HEK293 (cell line): ENCODE results near the gene MALRD1.

Experiments
- CTCF ChIA-PET: fragments of 350-600 bp; formaldehyde crosslinking; extraction: SDS; loops from one replicate; lab custom pipeline; 2021; ENCODE audit warnings: antibody characterized with exemption; lab: Yijun Ruan, JAX
- POLR2A ChIA-PET: fragments of 300-600 bp; formaldehyde crosslinking; extraction: SDS; loops from one replicate; lab custom pipeline; 2020; ENCODE audit warnings: antibody characterized with exemption, inconsistent platforms; lab: Yijun Ruan, JAX
- H3K27ac ChIP-seq: fragments of 200-500 bp; sonication (Bioruptor generic); 2 replicates; pipeline ENCODE4 v1.5.1; 2014; ENCODE audit warnings: low read depth, low read length, control low read depth, inconsistent platforms; ENCODE audit errors: extremely low read depth
- H3K36me3 ChIP-seq, 2 experiments: fragments of 200-500 bp in 1 of 2; sonication (Bioruptor generic) in 1 of 2; 1 replicate in 1 of 2; 2 replicates in 1 of 2; pipeline ENCODE4 v1.5.1; 2014 to 2017; ENCODE audit warnings: inconsistent platforms in 2 of 2, low read length in 2 of 2; ENCODE audit not compliant: control insufficient read depth in 2 of 2, insufficient read depth in 1 of 2
- H3K4me1 ChIP-seq: fragments of 200-500 bp; sonication (Bioruptor generic); 2 replicates; pipeline ENCODE4 v1.5.1; 2014; ENCODE audit warnings: mild to moderate bottlenecking, low read length, inconsistent platforms; ENCODE audit not compliant: control insufficient read depth, insufficient read depth
- H3K4me3 ChIP-seq: 2 replicates; pipeline ENCODE4 v1.5.1; 2011; ENCODE audit warnings: low read depth, mild to moderate bottlenecking, control low read depth, low read length, moderate library complexity
- H3K9me3 ChIP-seq: fragments of 200-500 bp; sonication (Bioruptor generic); 2 replicates; pipeline ENCODE4 v1.5.1; 2014; ENCODE audit warnings: low read depth, low read length, inconsistent platforms; ENCODE audit not compliant: control insufficient read depth, insufficient read depth
- KLF8 ChIP-seq: fragments of 450-650 bp; formaldehyde crosslinking; IDR thresholded peaks from 2 replicates; pipeline ENCODE4 v1.5.1; 2016; ENCODE audit warnings: missing biosample characterization, missing genetic modification characterization
- OSR2 ChIP-seq: fragments of 450-650 bp; formaldehyde crosslinking; IDR thresholded peaks from 2 replicates; pipeline ENCODE4 v1.5.1; 2016; ENCODE audit warnings: missing biosample characterization, missing genetic modification characterization
- SCRT2 ChIP-seq: fragments of 450-650 bp; formaldehyde crosslinking; IDR thresholded peaks from 2 replicates; pipeline ENCODE4 v1.5.1; 2016; ENCODE audit warnings: missing biosample characterization, missing genetic modification characterization
- SP3 ChIP-seq: fragments of 450-650 bp; formaldehyde crosslinking; IDR thresholded peaks from 2 replicates; pipeline ENCODE4 v1.5.1; 2016; ENCODE audit warnings: missing biosample characterization, missing genetic modification characterization
- ZNF221 ChIP-seq: fragments of 450-650 bp; formaldehyde crosslinking; IDR thresholded peaks from 2 replicates; pipeline ENCODE4 v1.5.1; 2017; ENCODE audit warnings: missing biosample characterization, missing genetic modification characterization, borderline replicate concordance
- ZNF423 ChIP-seq: fragments of 450-650 bp; formaldehyde crosslinking; IDR thresholded peaks from 2 replicates; pipeline ENCODE4 v1.5.1; 2016; ENCODE audit warnings: missing biosample characterization, missing genetic modification characterization
- ZNF473 ChIP-seq: fragments of 450-650 bp; formaldehyde crosslinking; IDR thresholded peaks from 2 replicates; pipeline ENCODE4 v1.5.1; 2017; ENCODE audit warnings: missing biosample characterization, missing genetic modification characterization
- ZNF510 ChIP-seq: fragments of 450-650 bp; formaldehyde crosslinking; IDR thresholded peaks from 2 replicates; pipeline ENCODE4 v1.5.1; 2018; ENCODE audit warnings: mild to moderate bottlenecking, missing genetic modification characterization, missing biosample characterization; ENCODE audit not compliant: insufficient replicate concordance
- ZNF548 ChIP-seq: fragments of 450-650 bp; formaldehyde crosslinking; IDR thresholded peaks from 2 replicates; pipeline ENCODE4 v1.5.1; 2016; ENCODE audit warnings: missing biosample characterization, missing genetic modification characterization
- ZNF621 ChIP-seq: fragments of 450-650 bp; formaldehyde crosslinking; IDR thresholded peaks from 2 replicates; pipeline ENCODE4 v1.5.1; 2017; ENCODE audit warnings: missing biosample characterization, missing genetic modification characterization
- ZNF623 ChIP-seq: fragments of 450-650 bp; formaldehyde crosslinking; IDR thresholded peaks from 2 replicates; pipeline ENCODE4 v1.5.1; 2016; ENCODE audit warnings: missing biosample characterization, missing genetic modification characterization
- ZNF626 ChIP-seq: fragments of 450-650 bp; sonication (Bioruptor Pico); formaldehyde crosslinking; IDR thresholded peaks from 2 replicates; pipeline ENCODE4 v1.5.1; 2018; ENCODE audit warnings: missing biosample characterization, missing genetic modification characterization, inconsistent platforms
- ZNF785 ChIP-seq: fragments of 450-650 bp; formaldehyde crosslinking; IDR thresholded peaks from 2 replicates; pipeline ENCODE4 v1.5.1; 2016; ENCODE audit warnings: missing biosample characterization, missing genetic modification characterization
- TF ChIP-seq, protein P1 (sequence below): fragments of 450-650 bp; formaldehyde crosslinking; IDR thresholded peaks from 2 replicates; pipeline ENCODE4 v1.5.1; 2017; ENCODE audit warnings: missing biosample characterization, mild to moderate bottlenecking, missing genetic modification characterization, moderate library complexity
- TF ChIP-seq, protein P2 (sequence below): fragments of 450-650 bp; formaldehyde crosslinking; IDR thresholded peaks from 2 replicates; pipeline ENCODE4 v1.5.1; 2016; ENCODE audit warnings: missing biosample characterization, missing genetic modification characterization, borderline replicate concordance
- TF ChIP-seq, protein P3 (sequence below): fragments of 450-650 bp; formaldehyde crosslinking; IDR thresholded peaks from 2 replicates; pipeline ENCODE4 v1.5.1; 2016; ENCODE audit warnings: missing biosample characterization, missing genetic modification characterization
- TF ChIP-seq, protein P4 (sequence below): fragments of 450-650 bp; formaldehyde crosslinking; IDR thresholded peaks from 2 replicates; pipeline ENCODE4 v1.5.1; 2016; ENCODE audit warnings: missing biosample characterization, missing genetic modification characterization
- TF ChIP-seq, protein P5 (sequence below): fragments of 450-650 bp; formaldehyde crosslinking; IDR thresholded peaks from 2 replicates; pipeline ENCODE4 v1.5.1; 2016; ENCODE audit warnings: missing biosample characterization, missing genetic modification characterization
- TF ChIP-seq, protein P6 (sequence below): fragments of 450-650 bp; formaldehyde crosslinking; IDR thresholded peaks from 2 replicates; pipeline ENCODE4 v1.5.1; 2016; ENCODE audit warnings: missing biosample characterization, missing genetic modification characterization

MALRD1 gene

DNA sequence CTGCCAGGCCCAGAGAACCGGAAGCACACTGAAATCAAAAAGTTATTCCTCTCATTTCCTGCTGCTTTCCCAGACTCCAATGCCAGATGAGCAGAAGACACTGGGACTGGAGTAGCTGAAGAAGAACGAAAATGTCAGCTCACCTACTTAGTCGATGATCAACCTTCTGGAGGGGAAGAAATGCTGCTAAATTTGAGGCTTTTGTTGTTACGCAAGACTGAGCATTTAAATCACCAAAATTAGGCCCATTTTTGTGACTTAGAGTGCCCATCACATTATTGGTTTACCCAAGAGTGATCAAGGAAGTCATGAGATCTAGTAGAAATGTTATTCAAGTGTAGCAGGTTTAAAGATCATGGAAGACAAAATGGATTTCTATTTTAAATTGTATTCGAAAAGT lies 585.6 kb downstream of the MALRD1 start:
- Histone ChIP-seq H3K9me3 (no peaks in the 10 kb centered on the region), H3K4me3 (no peak overlapping the region), H3K36me3 (no peaks in the 10 kb centered on the region)
- POLR2A ChIA-PET: no interaction called here
- CTCF ChIA-PET: no interaction called here
- no peak for TF ChIP-seq ZNF626 (tag by site-specific recombination)
- TF ChIP-seq ZNF785 (tag by site-specific recombination): no peak
- TF ChIP-seq ZNF473 (tag by site-specific recombination): no peak
- TF ChIP-seq, protein P1, sequence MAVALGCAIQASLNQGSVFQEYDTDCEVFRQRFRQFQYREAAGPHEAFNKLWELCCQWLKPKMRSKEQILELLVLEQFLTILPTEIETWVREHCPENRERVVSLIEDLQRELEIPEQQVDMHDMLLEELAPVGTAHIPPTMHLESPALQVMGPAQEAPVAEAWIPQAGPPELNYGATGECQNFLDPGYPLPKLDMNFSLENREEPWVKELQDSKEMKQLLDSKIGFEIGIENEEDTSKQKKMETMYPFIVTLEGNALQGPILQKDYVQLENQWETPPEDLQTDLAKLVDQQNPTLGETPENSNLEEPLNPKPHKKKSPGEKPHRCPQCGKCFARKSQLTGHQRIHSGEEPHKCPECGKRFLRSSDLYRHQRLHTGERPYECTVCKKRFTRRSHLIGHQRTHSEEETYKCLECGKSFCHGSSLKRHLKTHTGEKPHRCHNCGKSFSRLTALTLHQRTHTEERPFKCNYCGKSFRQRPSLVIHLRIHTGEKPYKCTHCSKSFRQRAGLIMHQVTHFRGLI (tag by site-specific recombination): no peak
- TF ChIP-seq ZNF423 (tag by site-specific recombination): no peak
- TF ChIP-seq, protein P2, sequence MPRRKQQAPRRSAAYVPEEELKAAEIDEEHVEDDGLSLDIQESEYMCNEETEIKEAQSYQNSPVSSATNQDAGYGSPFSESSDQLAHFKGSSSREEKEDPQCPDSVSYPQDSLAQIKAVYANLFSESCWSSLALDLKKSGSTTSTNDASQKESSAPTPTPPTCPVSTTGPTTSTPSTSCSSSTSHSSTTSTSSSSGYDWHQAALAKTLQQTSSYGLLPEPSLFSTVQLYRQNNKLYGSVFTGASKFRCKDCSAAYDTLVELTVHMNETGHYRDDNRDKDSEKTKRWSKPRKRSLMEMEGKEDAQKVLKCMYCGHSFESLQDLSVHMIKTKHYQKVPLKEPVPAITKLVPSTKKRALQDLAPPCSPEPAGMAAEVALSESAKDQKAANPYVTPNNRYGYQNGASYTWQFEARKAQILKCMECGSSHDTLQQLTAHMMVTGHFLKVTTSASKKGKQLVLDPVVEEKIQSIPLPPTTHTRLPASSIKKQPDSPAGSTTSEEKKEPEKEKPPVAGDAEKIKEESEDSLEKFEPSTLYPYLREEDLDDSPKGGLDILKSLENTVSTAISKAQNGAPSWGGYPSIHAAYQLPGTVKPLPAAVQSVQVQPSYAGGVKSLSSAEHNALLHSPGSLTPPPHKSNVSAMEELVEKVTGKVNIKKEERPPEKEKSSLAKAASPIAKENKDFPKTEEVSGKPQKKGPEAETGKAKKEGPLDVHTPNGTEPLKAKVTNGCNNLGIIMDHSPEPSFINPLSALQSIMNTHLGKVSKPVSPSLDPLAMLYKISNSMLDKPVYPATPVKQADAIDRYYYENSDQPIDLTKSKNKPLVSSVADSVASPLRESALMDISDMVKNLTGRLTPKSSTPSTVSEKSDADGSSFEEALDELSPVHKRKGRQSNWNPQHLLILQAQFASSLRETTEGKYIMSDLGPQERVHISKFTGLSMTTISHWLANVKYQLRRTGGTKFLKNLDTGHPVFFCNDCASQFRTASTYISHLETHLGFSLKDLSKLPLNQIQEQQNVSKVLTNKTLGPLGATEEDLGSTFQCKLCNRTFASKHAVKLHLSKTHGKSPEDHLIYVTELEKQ (tag by site-specific recombination): no peak
- TF ChIP-seq OSR2 (tag by site-specific recombination): no peak
- TF ChIP-seq ZNF510 (tag by site-specific recombination): no peak
- TF ChIP-seq, all 188 proteins: peak for 0
- Histone ChIP-seq H3K4me1 (no peaks in the 10 kb centered on the region), H3K27ac (no peak overlapping the region)

DNA sequence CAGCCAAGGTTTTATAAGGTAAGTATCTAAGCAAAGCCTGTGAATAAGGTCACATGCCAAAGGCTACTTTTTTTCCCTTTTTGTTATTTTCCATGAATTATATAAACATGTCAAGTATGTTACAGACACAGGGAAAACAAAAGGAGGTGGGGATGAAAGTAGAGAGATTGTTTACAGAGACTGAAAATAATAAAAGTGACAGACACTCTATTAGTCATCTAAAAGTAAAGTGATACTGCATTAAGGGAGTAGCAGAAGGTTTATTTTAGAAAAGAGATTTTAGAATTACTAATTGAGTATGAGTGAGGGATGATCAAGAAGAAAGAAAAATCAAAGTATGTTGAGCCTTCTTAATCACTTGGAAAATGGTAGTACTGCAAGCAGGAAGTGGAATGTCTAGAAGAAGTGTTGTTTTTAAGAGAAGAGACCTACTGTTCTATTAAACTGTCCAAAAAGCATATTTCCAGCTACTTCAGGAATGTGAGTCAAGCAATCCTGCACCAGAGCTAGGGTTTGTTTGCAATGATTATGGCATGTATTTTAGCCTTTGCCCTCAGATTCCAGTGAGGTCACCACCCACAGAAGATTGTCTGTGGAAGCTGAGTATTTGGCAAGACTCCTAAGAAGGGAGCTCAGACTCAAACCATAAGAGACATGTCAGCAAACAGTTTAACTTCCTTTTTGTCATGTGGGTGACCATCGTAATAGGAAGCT lies 589.7 kb downstream of the MALRD1 start:
- ChIA-PET POLR2A (no interaction called here), CTCF (no interaction called here)
- no peaks in the 10 kb centered on the region for H3K9me3 ChIP-seq
- H3K36me3 ChIP-seq: no peaks in the 10 kb centered on the region
- H3K4me3 ChIP-seq: no peak overlapping the region
- no peak overlapping the region for H3K27ac ChIP-seq
- no peaks in the 10 kb centered on the region; the same call in 1 of the 2 replicates for H3K4me1 ChIP-seq
- TF ChIP-seq SP3 (tag by site-specific recombination) (no peak), ZNF548 (no peak), KLF8 (tag by site-specific recombination) (no peak), ZNF623 (tag by site-specific recombination) (no peak), SCRT2 (no peak), ZNF621 (no peak), ZNF221 (tag by site-specific recombination) (no peak)
- TF ChIP-seq, protein P3, sequence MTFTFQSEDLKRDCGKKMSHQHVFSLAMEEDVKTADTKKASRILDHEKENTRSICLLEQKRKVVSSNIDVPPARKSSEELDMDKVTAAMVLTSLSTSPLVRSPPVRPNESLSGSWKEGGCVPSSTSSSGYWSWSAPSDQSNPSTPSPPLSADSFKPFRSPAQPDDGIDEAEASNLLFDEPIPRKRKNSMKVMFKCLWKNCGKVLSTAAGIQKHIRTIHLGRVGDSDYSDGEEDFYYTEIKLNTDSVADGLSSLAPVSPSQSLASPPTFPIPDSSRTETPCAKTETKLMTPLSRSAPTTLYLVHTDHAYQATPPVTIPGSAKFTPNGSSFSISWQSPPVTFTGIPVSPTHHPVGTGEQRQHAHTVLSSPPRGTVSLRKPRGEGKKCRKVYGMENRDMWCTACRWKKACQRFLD (tag by site-specific recombination): no peak
- TF ChIP-seq, protein P4, sequence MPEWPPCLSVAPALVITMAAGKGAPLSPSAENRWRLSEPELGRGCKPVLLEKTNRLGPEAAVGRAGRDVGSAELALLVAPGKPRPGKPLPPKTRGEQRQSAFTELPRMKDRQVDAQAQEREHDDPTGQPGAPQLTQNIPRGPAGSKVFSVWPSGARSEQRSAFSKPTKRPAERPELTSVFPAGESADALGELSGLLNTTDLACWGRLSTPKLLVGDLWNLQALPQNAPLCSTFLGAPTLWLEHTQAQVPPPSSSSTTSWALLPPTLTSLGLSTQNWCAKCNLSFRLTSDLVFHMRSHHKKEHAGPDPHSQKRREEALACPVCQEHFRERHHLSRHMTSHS: no peak
- TF ChIP-seq, protein P5, sequence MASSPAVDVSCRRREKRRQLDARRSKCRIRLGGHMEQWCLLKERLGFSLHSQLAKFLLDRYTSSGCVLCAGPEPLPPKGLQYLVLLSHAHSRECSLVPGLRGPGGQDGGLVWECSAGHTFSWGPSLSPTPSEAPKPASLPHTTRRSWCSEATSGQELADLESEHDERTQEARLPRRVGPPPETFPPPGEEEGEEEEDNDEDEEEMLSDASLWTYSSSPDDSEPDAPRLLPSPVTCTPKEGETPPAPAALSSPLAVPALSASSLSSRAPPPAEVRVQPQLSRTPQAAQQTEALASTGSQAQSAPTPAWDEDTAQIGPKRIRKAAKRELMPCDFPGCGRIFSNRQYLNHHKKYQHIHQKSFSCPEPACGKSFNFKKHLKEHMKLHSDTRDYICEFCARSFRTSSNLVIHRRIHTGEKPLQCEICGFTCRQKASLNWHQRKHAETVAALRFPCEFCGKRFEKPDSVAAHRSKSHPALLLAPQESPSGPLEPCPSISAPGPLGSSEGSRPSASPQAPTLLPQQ: no peak
- TF ChIP-seq, protein P6, sequence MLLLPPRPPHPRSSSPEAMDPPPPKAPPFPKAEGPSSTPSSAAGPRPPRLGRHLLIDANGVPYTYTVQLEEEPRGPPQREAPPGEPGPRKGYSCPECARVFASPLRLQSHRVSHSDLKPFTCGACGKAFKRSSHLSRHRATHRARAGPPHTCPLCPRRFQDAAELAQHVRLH (tag by site-specific recombination): no peak
